ENCODE results near the gene ACADVL. TPM values are rescaled to one million over a fixed set of nuclear protein-coding genes. Genes with fewer than 3 reads are reported as not detected.
A peak's percentile ranks its signal among the peaks of the same experiment; 100 is the strongest.
"Not testable (repeated sequence)": the region's sequence is repeated elsewhere in the genome, so short reads cannot be mapped to it uniquely, and the experiment has no call there.

ACADVL gene
- total RNA-seq, 1 donor from 2014 or later: 2,192 TPM

DNA sequence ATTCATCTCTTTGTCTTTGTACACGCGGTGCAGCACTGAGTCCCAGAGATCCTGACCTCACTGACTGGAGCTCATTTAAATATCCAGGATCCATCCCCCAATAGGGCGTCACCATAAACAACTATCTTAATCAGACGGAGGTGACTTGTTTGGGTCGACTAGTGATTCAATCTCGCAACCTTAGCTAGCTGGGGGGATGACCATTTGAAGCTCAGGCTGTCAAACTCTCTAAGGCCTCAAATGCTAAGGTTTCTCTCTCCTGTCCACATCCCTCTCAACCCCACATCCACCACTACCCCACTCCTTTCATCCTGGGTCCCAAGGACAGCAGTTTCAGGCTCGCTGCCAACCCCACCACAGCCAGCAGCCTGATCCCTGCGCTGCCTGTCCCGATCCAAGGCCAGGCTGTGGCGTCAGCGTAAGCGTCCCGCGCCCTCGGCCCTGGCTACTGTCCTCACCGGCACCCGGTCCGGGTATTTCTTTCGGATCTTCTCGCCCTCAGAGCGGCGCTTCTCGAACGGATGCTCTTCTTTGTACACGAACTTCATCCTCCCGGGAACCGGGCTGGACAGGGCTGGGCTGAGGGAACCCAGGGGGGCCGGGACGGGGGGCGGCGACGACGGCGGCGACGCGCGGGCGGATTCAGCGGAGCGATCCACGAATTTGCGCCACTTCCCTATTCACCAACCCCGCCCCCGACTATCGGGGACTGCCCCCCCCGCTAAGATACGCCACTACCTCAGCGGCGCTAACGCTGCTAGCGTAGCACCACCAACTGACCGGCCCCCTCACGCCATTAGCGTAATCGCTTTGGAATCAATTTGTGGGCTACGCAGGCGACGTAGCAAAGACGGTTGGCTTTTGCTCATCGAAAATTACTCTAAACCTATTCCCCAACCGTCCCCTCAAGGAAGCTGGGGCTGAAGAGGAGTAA lies 22.3 kb downstream of the ACADVL start, which contains the start of gene GABARAP:
Gene GABARAP (minus strand): TSS at position 667 of the 934 bp plus-strand sequence. CDS start 119 bp downstream, at position 548.
- peak; percentile 97 for DNase-seq (ENCODE audit: missing footprints)
- intact Hi-C loops (cut with DNase I): loop anchor here (2.0 to 5.0 kb wide), 3 partner anchors 39 to 615 kb away; partner anchors contain the start of genes CYB5D1, EIF5A, NAA38 and SLC2A4

DNA sequence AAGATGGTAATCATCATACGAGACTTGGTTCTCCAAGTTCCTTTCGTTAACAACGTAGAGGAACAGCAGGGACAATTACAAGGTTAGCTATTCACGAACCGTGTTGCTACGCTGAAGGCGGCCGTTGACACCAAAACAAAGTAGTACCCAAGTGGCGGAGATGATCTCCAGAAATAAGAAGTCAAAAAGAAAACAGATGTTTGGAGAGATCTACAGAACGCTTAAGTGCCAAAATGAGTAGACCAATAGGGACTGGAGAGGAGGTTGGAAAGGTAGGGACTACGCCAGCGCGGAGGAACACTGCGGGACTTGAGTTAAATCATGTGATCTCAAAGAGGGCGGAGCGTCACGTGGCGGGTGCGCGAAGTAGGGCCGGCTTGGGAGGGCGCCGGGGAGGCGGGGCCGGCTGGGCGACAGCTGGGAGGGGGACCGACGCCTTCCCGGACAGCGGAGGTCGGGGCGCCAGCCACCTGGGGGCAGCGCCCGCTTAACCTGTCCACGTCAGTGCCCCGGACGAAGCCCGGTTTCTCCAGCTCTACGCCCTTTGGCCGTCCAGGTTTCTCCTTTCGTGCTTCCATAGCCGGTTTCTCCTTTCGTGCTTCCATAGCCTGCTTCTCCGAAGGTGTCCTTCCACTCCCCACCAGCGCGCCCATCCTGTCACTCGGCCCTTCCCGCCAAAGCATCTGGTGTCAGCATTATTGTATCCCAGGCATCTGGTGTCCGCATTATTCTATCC lies 23.1 kb downstream of the ACADVL start:
- DNase-seq (ENCODE audit: missing footprints): peak; percentile 98
- peak; percentile 60 for ATAC-seq
- intact Hi-C loops (cut with DNase I): loop anchor here (2.0 to 5.0 kb wide), 3 partner anchors 38 to 614 kb away; partner anchors contain the start of genes CYB5D1, EIF5A, NAA38 and SLC2A4

More for the DNA sequence above, 22.3 kb downstream of the ACADVL start, which contains the start of gene GABARAP:
- peak; percentile 50 for ATAC-seq

DNA sequence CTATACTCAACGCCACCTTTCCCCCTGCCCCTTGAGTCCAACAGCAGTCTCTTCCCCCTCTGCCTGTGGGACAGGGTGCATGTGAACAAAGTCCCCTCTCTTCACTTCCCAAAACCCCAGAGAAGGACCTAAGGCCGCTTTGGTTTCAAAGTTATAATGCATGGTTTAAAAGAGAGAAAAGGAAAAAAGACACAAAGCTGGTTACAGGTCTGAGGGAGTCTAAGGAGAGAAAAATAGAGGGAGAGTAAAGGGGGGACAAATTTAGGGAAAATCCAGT lies 23.7 kb downstream of the ACADVL start:
- no peak for ATAC-seq
- no peak for DNase-seq (ENCODE audit: missing footprints)
- intact Hi-C loops (cut with DNase I): loop anchor here (2.0 to 5.0 kb wide), 3 partner anchors 37 to 614 kb away; partner anchors contain the start of genes CYB5D1, EIF5A, NAA38 and SLC2A4

DNA sequence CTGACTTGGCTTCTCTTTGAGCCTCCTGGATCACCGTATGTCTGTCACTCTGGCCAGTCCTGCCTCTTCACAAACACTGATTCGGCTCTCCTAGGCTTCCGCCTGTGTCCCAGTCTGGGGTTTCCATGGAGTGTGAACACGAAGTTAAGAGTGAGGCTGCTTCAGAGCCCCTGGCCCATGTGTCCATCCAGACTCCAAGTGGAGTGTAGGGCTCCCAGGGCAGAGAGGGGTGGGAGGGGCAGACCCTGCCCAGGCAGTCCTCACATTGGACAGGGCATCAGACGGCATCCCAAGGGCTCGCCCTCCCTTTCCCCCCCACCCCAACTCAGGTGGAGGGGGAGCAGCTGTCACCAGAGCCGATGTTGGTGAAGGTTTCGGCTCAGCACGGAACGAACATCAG lies 24.1 kb downstream of the ACADVL start:
- intact Hi-C loops (cut with DNase I): loop anchor here (2.0 to 5.0 kb wide), 3 partner anchors 37 to 613 kb away; partner anchors contain the start of genes CYB5D1, EIF5A, NAA38 and SLC2A4
- not testable (repeated sequence) for DNase-seq (ENCODE audit: missing footprints); ATAC-seq

DNA sequence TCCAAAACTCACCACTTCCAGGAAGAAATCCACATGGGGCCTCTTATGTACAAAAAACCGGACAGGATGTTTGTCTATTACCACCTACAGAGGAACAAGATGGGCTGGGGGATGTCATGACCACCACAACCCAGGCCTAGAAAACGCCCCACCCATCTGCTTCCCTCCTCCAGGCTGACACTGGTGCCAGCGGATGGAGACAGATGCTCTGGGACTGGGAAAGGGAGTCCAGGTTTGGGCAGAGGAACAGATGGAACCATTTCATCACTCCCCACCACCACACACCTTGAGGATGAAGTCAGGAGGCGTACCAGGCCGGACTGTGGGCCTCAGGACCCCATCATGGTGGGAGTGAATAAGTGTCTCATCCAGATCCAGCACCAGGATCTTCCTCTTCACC lies 27.0 kb downstream of the ACADVL start:
- intact Hi-C loops (cut with DNase I): no loop called here
- DNase-seq (ENCODE audit: missing footprints) (no peak), ATAC-seq (no peak)

DNA sequence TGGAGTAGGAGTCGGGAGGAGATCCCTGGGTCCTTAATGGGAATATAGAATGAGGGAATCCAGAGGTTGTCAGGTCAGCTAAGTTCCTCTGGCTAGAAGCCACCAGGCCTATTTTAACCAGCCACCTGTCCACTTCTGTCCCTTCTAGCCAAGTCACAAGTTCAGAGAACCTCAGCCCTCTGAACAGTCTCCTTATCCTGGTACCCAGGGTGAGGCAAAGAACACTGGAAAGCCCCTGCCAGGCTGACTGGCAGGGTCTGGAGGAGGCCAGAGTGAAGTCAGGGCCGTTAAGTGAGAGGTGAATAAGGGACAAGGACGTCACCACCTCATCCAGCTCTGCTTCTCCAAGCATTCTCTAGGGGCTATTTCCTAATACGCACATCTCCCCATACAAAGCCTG lies 29.1 kb downstream of the ACADVL start:
- DNase-seq (ENCODE audit: missing footprints) (no peak), ATAC-seq (no peak)
- intact Hi-C loops (cut with DNase I): no loop called here

DNA sequence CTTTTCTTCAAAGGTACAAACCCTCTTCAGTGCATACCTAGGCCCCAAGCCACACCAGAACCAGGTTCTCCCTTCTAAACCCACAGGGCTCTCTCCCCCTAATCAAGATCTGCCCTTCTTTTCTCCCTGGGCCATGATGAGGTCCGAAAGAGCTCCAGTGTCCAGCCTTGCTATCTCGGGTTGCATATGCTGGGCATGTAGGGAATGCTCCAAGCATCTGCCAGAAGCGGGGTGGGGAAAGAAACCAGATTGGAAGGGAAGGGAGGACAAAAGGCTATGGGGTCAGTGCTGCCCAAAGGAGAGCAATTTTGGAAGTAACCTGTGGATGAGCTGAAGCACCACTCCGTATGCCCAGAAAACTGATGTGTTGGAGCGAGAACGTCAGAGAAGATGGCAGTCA lies 29.5 kb downstream of the ACADVL start:
- DNase-seq (ENCODE audit: missing footprints) (no peak), ATAC-seq (no peak)
- intact Hi-C loops (cut with DNase I): no loop called here

DNA sequence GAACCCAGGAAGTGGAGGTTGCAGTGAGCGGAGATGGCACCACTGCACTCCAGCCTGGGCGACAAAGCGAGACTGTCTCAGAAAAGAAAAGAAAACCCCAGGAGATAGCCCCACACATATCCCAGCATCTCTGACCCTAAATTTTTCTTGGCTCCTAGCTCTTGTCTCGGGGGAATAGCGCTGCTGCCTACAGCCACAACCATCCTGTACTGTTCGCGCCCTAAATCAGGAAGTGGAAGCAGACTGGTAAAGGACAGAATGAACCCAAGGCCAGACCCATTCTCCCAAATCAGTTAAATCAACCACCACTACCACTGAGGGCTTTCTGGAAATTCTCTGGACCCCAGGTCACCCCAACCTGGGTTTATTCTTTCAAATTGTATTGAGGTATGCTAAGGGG lies 30.1 kb downstream of the ACADVL start:
- ATAC-seq (no peak), DNase-seq (ENCODE audit: missing footprints) (no peak)
- intact Hi-C loops (cut with DNase I): loop anchor here (5.0 to 10.0 kb wide), 2 partner anchors 102 to 315 kb away; partner anchors contain the start of genes KCTD11 and SENP3

DNA sequence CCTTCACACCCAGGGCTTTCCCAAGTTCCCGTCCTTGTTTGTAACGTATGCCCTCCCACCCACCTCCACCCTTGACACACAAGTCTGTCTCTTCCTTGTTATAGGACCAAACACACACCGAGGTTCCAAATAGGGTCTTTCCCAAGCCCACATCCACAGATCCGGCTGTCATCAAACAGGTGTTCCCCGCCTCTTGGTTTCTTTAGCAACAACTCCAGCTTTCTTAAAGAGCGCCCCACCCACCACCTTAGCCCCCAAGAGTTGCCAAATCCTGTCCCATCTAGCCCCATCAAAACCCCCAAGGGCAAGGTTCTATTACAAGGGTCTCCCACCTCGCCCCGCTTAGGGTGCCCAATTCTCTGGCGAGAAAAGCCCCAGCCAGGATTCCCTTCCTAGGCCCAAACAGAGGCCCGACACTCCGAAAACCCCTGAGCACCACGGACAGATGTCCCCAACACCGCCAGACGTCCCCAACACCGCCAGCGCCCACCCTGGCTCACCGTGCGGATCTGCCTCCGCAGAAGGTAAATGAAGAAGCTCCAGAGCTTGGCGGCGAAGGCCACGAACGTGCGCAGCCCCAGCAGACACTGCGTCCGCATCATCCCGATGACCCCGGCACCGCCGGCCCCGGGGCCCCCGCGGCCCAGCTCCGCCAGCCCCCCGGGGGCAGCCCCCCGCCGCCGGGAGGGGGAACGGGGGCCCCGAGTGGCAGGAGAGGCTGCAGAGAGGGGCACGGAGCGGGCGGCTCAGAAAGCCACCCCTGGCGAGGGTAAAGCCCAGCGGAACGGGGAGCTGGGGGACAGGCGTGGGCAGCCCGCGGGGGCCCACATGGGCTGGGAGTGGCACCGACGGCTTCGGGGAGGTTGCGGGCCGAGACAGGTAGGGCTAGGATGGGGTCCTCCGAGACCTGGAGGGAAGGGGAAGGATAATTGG lies 31.2 kb downstream of the ACADVL start:
- DNase-seq (ENCODE audit: missing footprints) (no peak), ATAC-seq (no peak)
- intact Hi-C loops (cut with DNase I): loop anchor here (5.0 to 10.0 kb wide), 2 partner anchors 101 to 314 kb away; partner anchors contain the start of genes KCTD11 and SENP3

DNA sequence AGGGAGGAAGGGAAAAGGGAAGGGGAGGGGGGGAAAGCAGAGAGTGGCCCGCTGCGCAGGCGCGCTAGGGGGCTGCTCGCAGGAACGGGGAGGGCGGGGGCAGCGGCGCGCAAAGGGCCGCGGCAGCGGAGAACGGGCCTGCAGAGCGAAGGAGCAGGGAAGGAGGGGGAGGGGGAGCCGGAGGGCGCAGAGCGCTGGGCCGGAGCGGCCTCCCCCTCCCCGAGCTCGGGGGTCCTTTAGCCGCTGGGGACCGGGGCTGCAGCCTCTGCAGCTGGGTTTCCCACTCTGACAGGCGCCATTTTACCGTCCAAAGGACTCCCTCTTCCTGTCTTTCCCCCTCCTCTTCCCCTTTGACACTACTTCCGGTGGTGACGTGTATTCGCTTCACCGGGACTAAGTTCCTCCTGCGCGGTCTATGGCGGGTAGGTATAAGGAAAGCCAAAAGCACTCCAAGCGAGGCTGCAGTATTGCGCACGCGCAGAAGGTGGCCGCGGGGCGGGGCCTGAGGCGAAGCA lies 32.0 kb downstream of the ACADVL start, which contains the start of gene CTDNEP1:
Gene CTDNEP1 (minus strand): TSS at position 74 of the 515 bp plus-strand sequence. CDS start 438 bp downstream, outside the sequence.
- ATAC-seq (peak; percentile 96), DNase-seq (ENCODE audit: missing footprints) (peak; percentile 99)
- intact Hi-C loops (cut with DNase I): loop anchor here (1.0 to 10.0 kb wide), 3 partner anchors 30 to 313 kb away; partner anchors contain the start of genes KCTD11, SENP3 and SLC2A4

DNA sequence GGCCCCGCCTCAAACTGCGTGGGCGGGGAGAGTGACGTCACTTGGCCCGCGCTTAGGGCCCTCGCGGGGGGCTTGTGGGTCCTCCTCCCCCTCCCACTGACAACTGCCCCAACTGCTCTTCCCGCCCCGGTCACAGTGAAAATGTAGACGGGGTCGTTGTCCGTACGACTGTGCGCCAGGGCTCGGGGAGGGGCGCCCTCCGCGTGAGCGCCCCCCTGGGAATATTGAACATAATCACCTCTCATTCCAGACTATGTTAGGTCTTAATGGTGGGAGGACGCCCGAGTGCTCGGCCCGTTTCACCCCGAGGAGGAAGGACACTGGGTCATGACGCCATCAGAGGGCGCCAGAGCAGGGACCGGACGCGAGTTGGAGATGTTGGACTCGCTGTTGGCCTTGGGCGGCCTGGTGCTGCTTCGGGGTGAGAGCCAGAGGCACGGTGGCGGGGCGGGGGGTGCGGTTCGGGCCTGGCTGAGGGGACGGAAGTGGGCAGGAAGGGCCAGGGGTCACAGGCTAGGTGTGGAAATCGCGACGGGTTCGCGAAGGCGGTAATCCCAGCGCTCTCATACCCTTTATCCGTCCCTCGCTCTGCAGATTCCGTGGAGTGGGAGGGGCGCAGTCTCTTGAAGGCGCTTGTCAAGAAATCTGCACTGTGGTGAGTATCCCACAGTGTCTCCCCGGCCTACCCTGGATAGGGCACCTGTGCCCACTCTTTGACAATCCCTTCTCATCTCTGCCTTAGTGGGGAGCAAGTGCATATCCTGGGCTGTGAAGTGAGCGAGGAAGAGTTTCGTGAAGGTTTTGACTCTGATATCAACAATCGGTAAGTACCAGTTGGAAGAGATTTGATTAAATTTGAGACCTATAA lies 32.7 kb downstream of the ACADVL start, which contains the start of gene ELP5:
Gene ELP5 (plus strand): TSS at position 40 of the 868 bp plus-strand sequence. CDS start 336 bp downstream, at position 376.
- intact Hi-C loops (cut with DNase I): loop anchor here (1.0 to 10.0 kb wide), 3 partner anchors 29 to 312 kb away; partner anchors contain the start of genes KCTD11, SENP3 and SLC2A4
- DNase-seq (ENCODE audit: missing footprints) (peak; percentile 97), ATAC-seq (peak; percentile 78)

DNA sequence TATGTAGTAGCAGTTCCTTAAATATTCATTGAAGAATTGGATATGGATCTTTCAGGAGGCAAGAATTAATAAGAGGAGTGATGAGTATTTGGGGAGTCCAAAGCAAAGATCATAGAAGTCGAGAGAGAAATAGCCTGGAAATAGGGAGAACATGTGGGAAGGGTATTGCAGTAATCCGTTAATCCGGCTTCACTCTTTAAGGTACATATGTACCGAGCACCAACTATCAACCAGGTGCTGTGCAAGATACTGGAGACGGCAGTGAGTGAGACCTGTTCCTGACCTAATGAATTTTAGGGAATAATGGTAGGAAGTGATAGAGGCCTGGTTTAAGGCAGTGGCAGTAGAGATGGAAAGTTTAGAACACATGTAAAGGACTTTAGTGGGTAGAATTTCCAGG lies 33.3 kb downstream of the ACADVL start:
- DNase-seq (ENCODE audit: missing footprints) (no peak), ATAC-seq (no peak)
- intact Hi-C loops (cut with DNase I): loop anchor here (5.0 to 10.0 kb wide), 2 partner anchors 99 to 312 kb away; partner anchors contain the start of genes KCTD11 and SENP3

DNA sequence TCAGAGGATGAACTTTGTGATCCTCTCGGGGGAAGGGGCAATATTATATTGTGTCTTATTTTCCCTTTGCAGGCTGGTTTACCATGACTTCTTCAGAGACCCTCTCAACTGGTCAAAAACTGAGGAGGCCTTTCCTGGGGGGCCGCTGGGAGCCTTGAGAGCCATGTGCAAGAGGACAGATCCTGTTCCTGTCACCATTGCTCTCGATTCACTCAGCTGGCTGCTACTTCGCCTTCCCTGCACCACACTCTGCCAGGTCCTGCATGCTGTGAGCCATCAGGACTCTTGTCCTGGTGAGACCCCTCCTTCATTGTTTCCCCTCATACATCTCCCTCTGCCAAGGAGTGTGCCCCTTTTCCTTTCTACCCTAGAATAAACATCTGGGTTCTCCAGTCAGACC lies 34.8 kb downstream of the ACADVL start:
- DNase-seq (ENCODE audit: missing footprints): no peak
- intact Hi-C loops (cut with DNase I): loop anchor here (5.0 to 10.0 kb wide), 2 partner anchors 98 to 310 kb away; partner anchors contain the start of genes KCTD11 and SENP3
- no peak for ATAC-seq

DNA sequence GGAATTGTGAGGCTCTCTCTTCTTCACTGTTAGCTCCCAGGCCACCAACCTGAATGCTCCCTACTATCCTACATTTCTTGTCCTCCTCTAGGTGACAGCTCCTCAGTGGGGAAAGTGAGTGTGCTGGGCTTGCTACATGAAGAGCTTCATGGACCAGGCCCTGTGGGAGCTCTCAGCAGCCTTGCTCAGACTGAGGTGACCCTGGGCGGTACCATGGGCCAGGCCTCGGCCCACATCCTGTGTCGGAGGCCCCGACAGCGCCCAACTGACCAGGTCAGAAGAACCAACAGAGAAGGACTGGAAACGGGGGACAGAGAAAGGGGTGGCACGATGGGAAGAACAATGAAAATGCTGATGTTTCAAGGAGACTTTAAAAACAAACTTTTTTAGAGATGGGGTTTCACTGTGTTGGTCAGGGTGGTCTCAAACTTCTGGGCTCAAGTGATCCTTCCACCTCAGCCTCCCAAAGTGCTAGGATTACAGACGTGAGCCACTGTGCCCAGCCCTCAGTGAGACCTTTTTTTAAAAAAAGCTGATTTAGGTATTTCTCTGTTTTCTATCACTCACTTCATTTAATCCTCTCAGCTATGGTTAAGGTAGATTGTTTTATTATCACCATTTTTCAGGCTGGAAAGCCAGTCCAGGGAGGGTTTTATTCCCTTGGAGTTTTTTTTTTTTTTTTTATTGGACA lies 37.2 kb downstream of the ACADVL start:
- ATAC-seq: no peak
- intact Hi-C loops (cut with DNase I): loop anchor here (10.0 kb wide), 1 partner anchor 308 kb away; the partner anchor contains the start of gene SENP3

DNA sequence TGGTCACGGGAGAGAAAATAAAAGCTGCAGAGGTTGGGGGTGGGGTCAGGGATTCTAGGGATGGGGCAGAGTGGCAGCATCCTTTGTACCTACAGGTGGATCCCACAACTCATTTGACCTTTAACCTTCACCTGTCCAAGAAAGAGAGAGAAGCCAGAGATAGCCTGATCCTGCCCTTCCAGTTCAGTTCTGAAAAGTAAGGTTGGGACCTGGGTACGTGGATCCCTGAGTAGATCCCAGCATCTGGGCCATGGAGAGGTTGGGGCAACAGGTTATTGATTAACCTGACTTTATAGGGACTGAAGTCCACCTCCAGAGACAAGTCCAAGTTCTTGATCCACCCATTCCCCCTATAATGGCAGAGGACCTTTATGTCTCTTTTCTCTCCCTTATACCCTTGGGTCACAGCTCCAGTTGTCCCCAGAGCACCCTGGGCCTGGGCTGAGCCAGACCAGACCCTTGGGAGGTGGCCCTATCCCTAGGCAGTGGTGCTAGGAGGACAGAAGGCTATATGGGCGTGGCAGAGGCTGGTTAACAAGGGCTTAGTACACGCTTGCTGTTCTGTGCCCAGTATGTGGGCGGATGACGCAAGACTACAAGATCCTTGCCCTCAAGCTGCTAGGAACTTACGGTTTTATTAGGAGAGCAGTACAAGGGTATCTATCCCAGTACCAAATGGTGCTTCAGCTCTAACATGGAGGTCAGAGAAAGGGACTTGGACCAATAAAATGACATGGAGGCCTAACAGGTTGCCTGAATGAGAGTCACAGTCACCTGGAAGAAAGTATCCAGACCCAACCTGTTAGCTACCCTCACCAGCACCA lies 39.2 kb downstream of the ACADVL start:
- no peak for ATAC-seq
- no peak for DNase-seq (ENCODE audit: missing footprints)
- intact Hi-C loops (cut with DNase I): loop anchor here (10.0 kb wide), 1 partner anchor 306 kb away; the partner anchor contains the start of gene SENP3

More for the DNA sequence above, 37.2 kb downstream of the ACADVL start:
- DNase-seq (ENCODE audit: missing footprints): no peak

Data from Right ventricle myocardium inferior (tissue), 1 donor.